Bronchial epithelial cell (primary cell): ENCODE results near the gene ANTXRL. TPM values are rescaled to one million over a fixed set of nuclear protein-coding genes. Genes with fewer than 3 reads are reported as not detected.

Experiments used
- DNase-seq: peaks from one replicate; pipeline ENCODE4 v3.0.0-alpha.2; 2010; ENCODE audit warnings: low read depth
- FAIRE-seq: peaks from 2 replicates; lab custom pipeline; 2011; peaks lifted over from hg19 to GRCh38; lab: Jason Lieb, UNC
- H3K27me3 ChIP-seq: 2 replicates; pipeline ENCODE4 v1.5.1; 2011; ENCODE audit warnings: low read length; ENCODE audit not compliant: control insufficient read depth, insufficient read depth
- H3K36me3 ChIP-seq: 2 replicates; pipeline ENCODE4 v1.5.1; 2011; ENCODE audit warnings: low read length; ENCODE audit not compliant: control insufficient read depth, insufficient read depth
- H3K4me3 ChIP-seq: 2 replicates; pipeline ENCODE4 v1.5.1; 2011; ENCODE audit warnings: mild to moderate bottlenecking, low read depth, low read length, control low read depth
- CTCF ChIP-seq: IDR thresholded peaks from 2 replicates; pipeline ENCODE4 v1.5.1; 2011; ENCODE audit warnings: mild to moderate bottlenecking, moderate library complexity, low read length, control low read depth, inconsistent platforms; ENCODE audit not compliant: insufficient read depth, severe bottlenecking
- total RNA-seq: library from RNA; depleted of rRNA; stranded (reverse); fragments of >200 nt; gene quantifications from 2 replicates; pipeline ENCODE4 v1.2.1, GENCODE V29; 2014

The ANTXRL gene
- total RNA-seq, 1 donor from 2014 or later, result not detected

DNA sequence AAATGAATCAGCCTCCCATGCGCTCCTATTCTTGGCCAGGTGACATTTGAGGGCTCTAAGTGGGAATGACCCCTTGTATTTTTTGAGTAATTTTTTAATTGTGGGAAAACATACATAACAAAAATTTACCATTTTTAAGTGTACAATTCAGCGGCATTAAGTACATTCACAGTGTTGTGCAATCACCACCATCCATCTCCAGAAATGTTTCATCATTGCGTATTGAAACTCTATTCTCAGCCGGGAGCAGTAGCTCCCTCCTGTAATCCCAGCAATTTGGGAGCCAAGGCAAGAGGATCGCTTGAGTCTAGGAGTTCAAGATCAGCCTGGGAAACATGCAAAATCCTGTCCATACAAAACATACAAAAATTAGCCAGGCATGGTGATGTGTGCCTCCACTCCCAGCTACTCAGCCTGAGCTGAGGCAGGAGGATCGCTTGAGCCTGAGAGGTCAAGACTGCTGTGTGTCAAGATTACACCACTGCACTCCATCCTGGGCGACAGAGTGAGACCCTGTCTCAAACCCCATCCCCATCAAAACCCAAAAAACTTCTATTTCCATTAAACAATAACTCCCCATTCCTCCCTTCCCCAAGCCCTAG, 2.5 kb downstream of the ANTXRL start:
- FAIRE-seq (no peak), DNase-seq (no peak)
- no peak for TF ChIP-seq CTCF
- Histone ChIP-seq H3K36me3 (no peaks in the 10 kb centered on the region), H3K27me3 (peaks cover under 1% of the 10 kb centered on the region), H3K4me3 (no peak overlapping the region)

- Histone ChIP-seq H3K27me3 (no peaks in the 10 kb centered on the region), H3K36me3 (no peaks in the 10 kb centered on the region), H3K4me3 (no peak overlapping the region)
- DNase-seq, result no peak
- no peak for TF ChIP-seq CTCF
- no peak for FAIRE-seq
Measured at GRCh38 chr10:46290101-46290886, 3.5 kb downstream of the ANTXRL start.

DNA sequence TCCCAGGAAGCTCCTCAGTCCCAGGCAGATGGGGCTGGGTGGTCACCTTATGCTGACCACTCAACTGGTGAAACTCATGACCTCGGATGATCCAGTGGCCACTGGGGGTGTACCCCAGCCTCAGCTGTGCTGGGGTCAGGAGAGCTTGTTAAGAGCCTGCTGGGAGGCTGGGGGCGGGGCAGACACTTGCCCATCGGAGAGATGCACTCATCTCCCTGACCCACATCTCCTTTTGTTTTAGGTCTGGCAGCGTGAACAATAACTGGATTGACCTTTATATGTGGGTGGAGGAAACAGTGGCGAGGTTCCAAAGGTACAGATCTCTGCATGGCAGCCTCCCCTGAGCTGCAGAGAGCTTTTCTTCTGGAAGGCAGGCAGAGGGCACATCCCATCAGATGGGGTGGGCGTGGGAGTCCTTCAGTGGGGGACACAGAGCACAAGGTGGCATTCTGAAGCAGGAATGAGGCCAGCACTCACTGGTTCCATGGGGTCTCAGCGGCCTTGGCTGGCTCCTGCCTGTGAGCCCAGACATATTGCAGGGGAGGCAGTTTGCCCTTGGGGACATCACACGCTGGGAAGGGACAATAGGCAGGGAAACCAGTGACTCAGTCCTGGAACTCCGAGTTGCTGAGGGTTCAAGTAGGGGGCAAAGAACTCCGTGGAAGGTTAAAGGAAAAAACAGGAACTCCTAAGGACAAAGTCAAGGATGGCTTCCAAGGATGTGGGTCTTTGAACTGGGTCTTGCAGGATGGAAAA, 5.2 kb downstream of the ANTXRL start:
- Histone ChIP-seq H3K4me3 (no peak overlapping the region), H3K36me3 (no peaks in the 10 kb centered on the region), H3K27me3 (no peaks in the 10 kb centered on the region)
- DNase-seq (no peak), FAIRE-seq (no peak)
- TF ChIP-seq CTCF, result no peak

DNA sequence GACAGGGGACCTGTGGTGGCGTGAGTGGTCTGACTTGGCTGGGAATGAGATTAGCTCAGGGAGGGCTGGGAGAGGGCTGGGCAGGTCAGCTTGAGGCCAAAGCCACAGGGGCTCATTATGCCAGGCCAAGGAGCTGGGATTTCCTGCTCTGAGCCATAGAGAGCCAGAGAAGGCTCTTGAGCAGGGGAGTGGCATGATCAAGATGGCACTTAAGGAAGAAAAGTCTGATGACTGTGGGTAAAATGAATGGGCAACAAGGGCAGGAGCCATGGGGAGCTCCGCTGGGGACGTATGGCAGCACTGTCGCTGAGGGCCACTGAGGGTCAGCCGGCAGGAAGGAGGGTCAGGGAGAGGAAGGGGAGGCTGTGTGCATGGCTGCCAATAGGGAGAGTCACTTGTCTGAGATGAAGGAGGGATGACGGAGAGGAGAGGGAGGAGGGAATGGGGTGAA, 5.8 kb downstream of the ANTXRL start:
- no peak overlapping the region for H3K4me3 ChIP-seq
- FAIRE-seq (no peak), DNase-seq (no peak)
- no peaks in the 10 kb centered on the region for H3K27me3 ChIP-seq
- TF ChIP-seq CTCF, result no peak
- H3K36me3 ChIP-seq, result no peaks in the 10 kb centered on the region

DNA sequence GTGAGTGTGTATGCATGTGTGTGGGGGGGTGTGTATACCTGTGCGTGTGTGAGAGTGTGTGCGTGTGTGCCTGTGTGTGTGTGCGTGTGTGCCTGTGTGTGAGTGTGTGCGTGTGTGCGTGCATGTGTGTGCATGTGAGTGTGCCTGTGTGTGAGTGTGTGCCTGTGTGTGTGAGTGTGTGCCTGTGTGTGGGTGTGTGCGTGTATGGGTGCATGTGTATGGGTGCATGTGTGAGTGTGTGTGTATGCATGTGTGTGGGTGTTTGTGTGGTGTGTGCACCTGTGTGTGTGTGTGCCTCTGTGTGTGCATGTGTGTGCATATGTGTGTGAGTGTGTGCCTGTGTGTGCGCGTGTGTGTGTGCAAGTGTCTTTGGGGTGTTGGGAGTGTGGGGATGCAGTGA, 6.4 kb downstream of the ANTXRL start:
- Histone ChIP-seq H3K4me3 (no peak overlapping the region), H3K27me3 (no peaks in the 10 kb centered on the region), H3K36me3 (no peaks in the 10 kb centered on the region)
- DNase-seq, result no peak
- FAIRE-seq, result no peak
- no peak for TF ChIP-seq CTCF
